SIG-M5 treated with dmso at 0.1 percent for 504 hours (cell line): Measurements from ENCODE around the gene TENM4.

ENCODE experiments used
- DNase-seq: peaks from one replicate; lab custom pipeline; 2025; ENCODE audit not compliant: unreplicated experiment; lab: John Stamatoyannopoulos, UW

The TENM4 gene

DNA sequence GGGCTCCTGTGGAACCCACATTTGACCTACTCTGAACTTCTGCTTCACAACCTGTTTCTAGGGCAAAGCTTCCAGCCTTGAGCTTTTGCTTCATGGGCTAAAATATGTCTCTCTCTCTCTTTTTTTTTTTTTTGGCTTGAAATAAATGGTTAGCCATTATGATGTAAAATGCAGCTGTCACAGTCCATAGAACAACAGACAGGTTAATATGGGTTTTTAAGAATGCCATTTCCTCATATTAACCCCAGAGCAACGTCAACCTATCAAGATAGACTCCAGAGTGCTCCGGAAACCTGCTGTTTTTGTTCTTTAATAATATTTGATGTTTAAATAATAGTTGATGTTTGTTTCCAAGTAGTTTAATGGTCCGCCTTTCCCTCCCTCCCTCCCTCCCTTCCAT is 285.6 kb downstream of the TENM4 start:
- no peak for DNase-seq

DNA sequence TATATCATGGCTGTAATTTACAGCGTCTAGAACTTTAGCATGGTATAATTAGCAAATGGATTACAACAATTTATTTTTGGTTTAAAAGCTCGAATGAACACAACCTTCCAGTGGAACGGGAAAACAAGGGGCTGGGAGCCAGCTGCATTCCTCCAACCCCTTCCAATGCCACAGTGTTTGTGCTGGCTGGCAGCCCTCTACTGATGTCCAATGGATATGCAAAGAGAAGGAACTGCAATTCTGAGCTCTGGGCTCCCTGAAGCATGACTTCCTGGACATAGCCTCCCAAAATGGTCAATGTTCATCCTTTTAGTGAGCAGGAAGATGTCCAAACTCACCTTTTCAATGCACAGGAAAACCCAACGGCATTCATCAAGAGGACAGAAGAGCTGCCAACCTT is 288.3 kb downstream of the TENM4 start:
- DNase-seq: no peak

DNA sequence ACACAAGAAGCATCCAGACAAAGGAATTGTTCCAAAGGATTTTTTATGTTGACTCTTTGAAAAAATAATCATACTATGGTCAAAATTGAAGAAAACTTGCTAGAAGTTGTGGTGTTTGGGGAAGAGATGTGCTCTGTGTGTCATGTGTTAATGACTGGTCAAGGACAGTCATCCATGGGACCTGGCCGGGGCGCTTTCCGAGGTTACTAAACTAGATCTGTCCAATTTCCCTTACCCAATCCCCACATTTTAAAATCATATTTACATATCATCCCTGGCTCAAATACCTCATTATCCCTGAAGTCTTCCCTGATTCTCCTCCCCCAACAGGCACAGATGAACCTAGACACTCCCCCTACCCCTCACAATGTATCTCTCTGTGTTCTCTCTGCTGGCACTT is 289.4 kb downstream of the TENM4 start:
- DNase-seq: no peak

DNA sequence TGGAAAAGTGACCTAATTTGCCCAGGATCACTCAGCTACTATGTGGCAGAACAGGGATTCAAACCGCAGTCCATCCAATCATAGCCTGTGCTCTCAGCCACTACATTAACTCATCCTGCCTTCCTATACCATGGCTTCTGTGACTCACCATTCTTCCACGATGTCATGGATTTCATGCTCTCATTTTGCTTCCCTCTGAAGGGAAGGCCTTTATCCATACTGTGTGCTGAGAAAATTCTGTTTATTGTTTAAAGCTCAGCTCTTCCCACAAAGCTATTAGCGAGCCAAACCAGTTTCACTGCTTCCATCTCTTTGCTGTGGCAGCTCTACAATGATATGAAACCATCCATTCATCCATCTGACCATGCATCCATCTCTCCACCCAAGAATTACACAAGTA is 289.9 kb downstream of the TENM4 start:
- DNase-seq: peak; percentile 25

DNA sequence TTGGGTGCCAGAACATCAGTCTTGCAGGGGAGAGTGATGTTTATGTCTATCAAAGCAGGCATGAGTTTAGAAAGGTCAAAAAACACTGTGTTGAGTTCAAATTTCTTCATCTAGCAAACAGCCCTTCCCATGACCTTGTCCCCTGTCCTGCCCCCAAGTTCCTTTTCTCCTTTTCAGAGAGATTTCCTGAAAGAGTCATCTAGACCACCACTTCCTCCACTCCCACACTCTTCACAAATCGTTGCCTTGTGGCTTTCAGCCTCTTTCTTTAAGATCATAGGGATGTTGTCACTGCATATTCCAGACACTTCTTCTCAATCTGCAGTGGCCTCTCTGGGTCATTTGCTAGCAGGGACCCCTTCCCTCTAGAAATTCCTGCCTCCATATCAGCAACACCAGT is 290.5 kb downstream of the TENM4 start:
- no peak for DNase-seq

DNA sequence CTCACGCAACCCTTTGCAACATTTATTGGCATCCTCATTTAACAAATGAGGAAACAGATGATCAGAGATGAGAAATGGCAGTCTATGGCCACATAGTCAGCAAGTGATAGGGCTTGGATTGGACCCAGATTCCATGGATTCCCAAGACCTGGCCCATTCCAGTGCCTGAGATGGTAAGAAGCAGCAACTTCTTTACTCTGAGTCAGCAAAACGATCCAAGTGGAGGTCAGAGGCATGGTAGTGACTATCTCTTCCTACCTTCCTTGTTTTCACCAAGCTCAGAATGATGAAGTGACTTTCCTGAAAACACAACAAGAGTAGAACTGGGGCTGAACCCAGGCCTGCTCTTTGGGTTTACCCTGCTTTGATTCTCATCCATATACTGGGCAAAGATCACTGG is 293.1 kb downstream of the TENM4 start:
- no peak for DNase-seq

DNA sequence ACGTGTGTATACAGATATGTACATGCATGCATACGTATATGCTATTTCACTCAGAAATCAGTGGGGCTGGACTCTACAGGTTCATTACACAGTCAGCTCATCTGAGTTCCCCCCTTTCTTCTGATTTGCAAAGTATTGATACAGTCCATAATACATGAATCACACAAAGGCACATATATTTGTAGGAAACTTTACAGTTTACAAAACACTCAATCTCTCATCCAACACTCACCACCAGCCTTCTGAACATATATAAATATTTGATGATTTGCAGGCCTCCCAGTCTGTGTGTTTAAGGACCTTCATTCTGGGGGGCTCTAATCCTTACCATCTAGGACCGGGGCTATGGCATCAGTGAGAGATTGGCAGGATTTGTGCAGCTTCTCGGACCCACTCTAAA is 293.8 kb downstream of the TENM4 start:
- DNase-seq: no peak

DNA sequence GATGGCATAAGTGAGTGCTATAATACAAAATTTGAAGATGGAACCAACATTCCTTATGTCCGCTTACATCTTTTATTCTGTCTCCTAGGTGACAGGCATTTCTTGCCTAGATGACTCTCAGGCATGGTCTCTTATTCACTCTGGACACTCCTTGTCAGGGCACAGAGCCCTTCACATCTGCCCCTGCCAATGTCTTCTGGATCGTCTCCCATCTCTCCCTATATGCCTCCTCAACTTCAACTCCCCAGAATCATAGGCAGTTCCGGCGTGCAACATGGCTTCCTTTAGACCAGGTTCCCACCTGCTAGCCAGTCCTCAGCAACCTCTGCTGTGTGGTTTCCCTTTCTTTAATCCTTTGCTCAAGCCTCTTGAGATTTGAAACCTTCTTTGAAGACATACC is 300.9 kb downstream of the TENM4 start:
- DNase-seq: peak; percentile 37

DNA sequence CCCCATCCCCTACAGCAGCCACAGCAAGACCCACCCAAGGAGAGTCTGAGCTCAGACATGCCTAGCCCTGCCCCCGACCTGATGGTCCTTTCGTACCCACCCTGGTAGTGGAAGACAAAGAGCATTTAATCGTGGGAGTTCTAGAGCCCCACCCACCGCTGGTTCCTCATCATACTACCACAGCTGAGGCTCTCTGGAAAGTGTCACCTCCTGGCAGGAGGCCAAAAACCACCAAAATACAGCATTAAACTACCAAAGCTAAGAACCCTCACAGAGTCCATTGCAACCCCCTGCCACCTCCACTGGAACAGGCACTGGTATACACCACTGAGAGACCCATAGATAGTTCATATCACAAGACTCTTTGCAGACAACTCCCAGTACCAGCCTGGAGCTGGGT is 311.1 kb downstream of the TENM4 start:
- DNase-seq: no peak

DNA sequence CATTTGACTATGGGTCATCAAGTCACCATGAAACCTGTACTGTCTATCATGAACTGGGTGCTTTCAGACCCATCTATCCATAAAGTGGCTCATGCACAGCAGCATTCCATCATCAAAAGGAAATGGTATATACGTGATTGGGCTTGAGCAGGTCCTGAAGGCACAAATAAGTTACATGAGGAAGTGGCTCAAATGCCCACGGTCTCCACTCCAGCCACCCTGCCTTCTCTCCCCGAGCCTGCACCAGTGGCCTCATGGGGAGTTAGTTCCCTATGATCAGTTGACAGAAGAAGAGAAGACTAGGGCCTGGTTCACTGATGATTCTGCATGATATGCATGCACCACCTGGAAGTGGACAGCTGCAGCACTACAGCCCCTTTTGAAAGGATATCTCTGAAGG is 312.5 kb downstream of the TENM4 start:
- DNase-seq: no peak

DNA sequence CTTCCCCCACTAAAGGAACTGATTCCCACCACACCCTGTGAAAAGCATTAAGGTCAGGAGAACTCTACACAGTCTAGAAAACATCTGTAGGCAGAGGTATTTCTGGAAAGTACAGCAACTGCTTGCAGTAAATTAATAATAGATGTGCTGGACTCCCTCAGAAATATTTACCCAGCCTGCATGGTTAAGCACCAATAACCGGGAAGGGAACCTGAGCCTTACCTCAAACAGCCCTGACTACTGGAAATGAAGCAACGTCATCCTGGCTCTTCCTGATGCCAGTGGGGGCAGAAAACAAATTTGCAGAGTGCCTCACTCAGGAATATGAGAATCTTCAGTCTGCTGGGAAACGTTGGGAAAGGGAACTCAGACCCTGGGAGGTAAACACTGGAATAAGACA is 318.1 kb downstream of the TENM4 start:
- no peak for DNase-seq

DNA sequence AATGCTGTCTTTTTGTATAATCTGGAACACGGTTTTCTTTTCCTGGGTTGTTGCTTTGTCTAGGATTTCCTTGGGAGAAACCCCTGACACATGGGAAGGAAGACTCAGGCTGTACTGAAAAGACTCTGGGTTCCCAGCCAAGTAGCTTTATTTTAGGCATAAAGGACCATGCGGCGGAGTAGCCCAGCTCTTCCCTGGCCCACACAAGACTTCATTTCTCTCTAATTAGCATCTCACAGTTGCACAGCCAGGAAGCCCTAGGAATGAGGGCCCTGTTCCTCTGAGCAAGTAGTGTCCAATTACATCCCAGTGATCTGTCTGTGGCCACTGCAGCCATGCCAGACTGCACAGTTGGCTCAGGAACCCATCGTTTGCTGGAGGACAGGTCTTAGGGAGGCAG is 319.5 kb downstream of the TENM4 start:
- no peak for DNase-seq

DNA sequence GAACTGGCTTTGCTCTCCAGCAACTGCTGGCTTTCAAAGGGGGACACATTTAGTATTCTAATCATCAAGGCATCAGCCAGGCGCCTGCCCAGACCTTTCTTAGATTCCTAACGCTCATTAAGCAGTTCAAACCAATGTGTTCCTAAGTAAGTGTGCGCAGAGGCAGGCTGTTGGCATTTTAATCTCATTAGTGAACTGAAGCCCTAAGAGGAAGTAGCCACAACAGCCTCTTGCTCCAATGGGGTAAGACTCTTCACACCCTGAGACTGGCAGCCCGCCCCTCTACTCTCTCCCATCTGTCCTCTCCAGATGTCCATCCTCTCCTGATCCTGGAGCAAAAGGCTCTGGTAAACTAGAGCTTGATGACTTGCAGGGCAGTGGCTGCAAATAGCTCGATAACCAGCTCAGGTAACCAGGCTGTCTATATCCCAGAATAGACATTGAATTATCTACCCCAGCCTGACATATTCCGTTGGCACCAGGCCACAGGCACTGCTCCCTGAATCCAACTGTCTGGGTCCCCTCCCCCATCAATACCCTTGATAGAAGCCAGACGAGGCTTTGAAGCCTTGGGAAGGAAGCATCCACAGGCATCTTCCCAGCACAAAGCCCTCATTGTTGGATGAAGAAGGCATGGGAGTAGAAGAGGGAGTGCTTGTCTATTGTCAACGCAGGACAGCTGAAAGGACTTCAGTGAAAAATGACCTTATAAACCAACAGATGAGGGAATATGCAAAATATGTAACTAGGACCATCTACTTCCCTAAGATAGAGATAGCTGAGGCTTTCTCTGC is 321.1 kb downstream of the TENM4 start:
- DNase-seq: no peak

DNA sequence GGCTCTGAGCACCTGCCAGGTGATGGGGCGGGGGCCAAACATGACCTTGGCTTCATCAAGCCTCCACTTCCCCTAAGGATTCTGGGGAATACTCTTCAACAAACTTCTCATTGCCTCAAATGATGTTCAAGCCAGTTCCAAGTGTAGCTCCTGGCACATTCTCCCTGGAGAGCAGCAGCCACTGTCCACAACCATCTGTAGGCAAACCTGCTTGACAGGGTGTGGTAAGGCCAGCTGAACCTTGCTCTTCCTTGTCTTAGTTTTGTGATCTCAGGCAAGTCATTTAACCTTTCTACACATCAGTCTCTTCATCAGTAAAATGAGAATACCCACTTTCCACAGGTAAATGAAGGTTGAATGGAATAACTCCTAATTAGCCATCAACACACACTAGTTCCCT is 323.3 kb downstream of the TENM4 start:
- DNase-seq: peak; percentile 0

DNA sequence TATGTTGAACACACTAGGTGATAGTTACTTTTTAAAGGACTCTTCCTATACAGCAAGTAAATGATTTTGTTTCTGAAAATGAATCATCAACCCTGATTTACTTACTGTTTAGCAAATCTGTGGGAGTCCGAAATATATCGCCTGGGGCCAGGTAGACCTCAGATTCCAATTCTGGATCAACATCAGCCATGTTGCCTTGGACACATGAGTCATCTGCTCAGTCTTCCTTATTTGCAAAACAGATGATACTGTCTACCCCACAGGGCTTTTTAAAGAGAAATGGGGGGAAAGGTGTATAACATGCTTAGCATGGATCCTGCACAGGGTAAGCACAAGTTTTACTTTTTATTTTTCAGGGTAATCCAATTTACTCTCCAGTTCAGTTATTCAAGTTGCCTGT is 324.2 kb downstream of the TENM4 start:
- DNase-seq: peak; percentile 9

DNA sequence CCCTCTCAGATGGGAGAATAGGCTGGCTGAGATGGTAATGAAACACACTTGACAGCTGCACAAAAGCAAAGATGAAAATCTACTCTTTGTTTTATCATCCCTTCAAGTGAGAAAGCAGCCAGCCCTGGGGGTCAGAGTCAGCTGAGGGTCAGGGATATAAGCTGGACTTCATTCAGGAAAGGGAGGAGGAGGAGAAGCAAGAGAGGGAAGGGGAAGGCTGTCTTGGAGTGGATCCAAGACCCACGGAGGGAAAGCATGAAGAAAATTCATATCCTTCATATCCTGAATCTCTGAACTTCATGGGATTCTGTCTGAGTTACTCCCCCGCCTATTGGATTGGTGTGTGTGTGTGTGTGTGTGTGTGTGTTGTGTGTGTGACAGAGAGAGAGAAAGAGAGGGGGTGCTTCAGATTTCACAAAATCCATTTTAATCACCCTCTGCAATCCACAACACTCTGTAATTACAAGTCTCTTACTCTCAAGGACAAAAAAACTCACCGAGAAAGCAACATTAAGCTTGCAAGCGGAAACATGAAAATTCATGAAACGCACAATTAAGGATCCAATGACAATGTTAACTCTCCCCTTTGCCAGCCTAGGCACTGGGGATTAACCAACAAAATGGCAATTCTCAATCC is 327.7 kb downstream of the TENM4 start:
- DNase-seq: no peak

DNA sequence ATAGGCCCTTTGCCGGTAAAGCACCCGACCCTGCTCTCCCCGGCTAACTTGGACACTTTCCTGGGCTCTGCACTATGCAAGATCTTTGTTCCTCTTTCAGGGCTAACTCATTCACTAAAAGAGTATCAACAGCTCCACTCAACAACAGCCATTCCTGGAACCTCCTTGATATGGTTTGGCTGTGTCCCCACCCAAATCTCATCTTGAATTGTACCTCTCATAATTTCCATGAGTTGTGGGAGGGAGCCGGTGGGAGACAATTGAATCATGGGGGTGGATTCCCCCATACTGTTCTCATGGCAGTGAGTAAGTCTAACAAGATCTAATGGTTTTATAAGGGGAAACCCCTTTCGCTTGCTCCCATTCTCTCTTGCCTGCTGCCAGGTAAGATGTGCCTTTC is 330.0 kb downstream of the TENM4 start:
- DNase-seq: no peak

DNA sequence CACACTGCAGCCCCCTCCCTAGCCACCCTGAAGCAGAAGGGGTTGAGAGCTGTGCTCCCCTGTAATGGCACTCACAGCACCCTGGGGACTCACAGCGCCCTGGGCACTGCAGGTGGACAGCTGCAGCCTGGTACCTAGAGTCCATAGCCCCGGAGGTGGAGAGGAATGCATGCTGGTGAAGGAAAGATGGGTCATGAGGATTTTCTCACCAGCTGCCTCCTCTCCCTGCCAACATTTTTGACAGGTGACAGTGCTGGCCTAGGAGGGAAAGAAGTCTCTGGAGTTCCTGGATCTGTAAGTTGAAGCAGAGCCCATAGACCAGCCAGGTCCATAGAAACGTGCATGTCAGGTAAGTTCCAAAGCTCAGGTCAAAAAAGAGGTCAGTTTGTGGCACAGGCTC is 330.5 kb downstream of the TENM4 start:
- no peak for DNase-seq

DNA sequence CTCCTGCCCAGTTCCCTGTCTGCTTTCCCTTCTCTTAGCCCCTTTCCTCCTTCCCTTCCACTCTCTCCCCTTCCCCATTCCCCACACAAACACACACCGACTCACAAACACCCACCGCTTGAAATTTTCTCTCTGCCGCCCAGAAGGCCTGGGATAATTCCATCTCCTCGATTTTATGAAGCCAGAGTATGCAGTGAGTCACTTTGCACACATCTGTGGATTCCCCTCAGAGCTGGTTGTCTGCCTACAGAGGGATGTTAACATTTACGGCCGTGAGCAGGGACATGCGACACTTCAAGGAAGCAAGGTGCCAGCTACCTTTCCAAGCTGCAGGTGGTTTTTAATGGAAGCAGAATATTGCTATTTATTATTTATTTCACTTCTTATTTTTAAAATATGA is 332.0 kb downstream of the TENM4 start:
- no peak for DNase-seq

DNA sequence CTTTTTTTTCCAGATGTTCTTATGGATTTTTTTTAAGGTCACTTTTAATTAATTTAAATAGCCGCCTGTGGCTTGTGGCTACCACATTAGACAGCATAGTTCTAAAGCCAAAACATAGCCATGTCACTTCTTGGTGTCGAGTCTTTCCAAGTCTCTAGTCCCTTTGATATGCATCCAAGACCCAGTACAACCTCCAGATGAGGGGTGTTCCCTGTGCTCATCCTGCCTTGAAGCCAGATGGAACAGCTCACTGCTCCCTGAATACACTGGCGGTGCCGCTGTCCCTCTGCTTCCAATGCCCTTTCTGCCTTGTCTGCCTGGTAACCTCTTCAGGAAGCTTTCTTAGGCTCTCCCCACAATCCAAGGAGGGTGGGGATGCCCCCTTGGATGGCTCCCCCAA is 338.0 kb downstream of the TENM4 start:
- DNase-seq: no peak

DNA sequence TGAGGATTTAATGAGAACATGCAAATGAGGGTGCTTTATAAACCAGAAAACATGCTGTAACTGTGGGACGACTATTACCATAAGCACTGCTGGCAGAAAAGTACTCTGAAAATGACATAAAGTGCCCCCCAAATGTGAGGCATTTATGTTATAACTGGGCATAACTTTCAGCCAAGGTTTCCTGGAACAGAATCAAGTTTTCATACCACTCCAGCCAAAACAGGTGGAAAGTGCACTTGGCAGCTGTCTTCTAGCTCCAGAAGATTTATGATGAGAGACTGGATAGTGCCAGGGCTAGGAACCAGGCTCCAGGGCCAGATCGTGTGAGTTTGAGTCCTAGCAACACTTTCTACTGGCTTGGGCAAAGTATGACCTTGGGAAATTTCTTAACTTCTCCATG is 339.2 kb downstream of the TENM4 start:
- DNase-seq: no peak

DNA sequence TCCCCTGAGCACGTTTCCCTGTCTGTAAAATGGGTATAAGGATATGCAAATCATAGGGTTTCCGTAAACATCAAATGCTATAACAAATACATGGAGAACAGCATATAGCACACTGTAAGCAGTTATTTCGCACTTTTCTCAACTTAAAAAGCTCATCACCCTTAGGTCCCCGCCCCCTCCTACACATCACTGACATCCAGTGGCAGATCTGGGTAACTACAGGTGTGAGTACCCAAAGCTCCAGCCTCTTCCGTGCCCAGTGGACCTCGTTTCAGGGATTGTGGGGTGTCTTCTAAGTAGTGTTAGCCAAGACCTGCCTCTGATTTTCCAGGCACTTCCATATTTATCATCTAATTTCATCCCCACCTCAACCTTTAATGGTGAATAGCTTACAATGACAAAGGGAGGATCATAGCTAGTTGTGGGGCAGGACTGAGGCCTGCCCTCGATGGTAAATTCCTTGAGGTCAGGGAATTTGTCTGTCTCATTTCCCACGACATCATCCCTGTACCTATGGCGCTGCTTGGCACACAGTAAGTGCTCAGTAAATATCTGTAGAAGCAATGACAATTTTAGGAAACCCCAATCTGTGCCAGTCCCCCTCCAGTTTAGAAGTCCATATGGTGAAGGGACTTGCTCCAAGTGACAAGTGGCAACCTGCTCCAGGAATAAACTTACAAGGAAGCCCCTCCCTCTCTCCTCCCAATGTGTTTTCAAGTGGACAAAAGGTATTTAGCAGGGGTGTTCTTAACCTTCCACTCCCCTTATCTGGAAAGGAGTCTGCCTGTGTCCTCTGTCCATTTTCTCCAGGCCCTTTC is 340.5 kb downstream of the TENM4 start:
- DNase-seq: peak; percentile 34
